GM19238 (cell line): ENCODE data around the gene METTL13.
A peak's percentile ranks its signal among the peaks of the same experiment; 100 is the strongest.
"Not testable (repeated sequence)": the region's sequence is repeated elsewhere in the genome, so short reads cannot be mapped to it uniquely, and the experiment has no call there.

Experiments
- DNase-seq: peaks from one replicate; pipeline ENCODE4 v3.0.0; 2011; ENCODE audit warnings: low spot score; ENCODE audit not compliant: insufficient read length

The METTL13 gene

DNA sequence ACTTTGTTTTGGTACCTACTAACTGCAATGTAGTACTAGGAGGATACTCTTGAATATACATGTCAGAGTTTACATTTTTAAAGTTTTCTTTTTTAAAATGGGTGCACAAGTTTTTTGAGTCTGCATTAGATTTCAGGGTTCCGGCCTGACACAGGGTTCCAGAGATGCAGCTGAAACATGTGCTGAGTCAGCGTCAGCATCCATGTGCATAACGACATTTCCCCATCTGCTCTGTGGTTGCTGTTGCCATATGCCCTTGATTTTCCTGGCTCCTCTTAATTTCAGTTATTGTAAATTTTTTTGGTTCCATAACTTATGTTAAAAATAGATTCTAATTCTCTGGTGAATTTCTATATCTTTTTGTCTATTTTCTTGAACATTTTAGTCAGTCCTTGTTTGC is 12.3 kb upstream of the METTL13 start:
- no peak for DNase-seq

DNA sequence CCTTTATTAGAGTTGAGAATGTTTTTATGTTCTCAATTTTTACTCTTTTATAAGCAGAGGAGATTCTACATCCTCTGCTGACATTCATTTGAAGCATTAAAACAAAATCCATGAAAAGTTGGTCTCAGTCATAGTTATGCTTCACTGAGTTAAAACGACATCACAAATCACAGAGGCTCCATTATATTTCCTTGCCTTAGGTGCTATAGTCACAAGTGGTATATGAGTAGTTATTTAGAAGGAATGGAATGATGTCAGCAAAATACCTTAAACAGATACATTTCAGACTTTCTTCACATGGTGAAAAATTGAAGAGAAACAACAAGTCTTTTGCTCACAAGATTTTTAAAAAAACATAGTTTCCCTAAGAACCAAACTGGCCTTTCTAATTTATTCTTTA is 11.7 kb upstream of the METTL13 start:
- no peak for DNase-seq

DNA sequence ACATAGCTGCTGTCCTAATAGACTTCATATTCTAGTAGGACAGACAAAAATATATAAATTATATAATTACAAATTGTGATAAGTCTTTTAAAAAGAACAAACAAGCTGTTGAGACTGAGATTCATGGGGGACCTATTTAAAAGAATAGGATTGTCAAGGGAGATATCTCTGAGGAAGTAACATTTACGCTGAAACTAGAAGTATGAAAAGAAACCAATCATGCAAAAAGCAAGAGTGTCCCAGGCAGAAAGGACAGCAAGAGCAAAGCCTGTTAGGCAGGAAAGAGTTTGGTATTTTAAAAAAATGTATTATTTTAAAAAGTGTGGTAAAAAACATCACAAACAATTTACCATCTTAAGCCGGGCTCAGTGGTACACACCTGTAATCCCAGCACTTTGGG is 9.1 kb upstream of the METTL13 start:
- no peak for DNase-seq

DNA sequence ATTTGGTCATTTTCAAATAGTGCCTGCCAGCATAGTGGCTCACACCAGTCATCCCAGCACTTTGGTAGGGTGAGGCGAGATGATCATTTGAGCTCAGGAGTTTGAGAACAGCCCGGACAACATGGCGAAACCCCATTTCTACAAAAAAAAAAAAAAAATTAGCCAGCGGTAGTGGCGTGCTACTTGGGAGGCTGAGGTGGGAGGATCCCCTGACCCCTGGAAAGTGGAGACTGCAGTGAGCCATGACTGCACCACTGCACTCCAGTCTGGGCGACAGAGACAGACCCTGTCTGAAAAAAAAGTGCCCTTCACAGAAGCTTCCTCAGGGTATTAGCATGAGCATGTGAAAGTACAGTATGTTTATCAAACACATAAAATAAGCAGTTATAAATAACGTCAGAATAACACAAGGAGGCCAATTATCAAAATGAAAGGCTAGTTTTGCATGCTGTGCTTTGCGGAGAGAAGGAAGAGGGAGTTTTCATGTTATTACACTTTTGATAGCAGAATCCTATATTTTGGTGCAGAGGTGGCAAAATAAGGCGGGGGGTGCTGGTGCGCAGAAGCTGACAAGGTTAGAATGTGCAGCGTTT is 781 bp upstream of the METTL13 start:
- no peak for DNase-seq

DNA sequence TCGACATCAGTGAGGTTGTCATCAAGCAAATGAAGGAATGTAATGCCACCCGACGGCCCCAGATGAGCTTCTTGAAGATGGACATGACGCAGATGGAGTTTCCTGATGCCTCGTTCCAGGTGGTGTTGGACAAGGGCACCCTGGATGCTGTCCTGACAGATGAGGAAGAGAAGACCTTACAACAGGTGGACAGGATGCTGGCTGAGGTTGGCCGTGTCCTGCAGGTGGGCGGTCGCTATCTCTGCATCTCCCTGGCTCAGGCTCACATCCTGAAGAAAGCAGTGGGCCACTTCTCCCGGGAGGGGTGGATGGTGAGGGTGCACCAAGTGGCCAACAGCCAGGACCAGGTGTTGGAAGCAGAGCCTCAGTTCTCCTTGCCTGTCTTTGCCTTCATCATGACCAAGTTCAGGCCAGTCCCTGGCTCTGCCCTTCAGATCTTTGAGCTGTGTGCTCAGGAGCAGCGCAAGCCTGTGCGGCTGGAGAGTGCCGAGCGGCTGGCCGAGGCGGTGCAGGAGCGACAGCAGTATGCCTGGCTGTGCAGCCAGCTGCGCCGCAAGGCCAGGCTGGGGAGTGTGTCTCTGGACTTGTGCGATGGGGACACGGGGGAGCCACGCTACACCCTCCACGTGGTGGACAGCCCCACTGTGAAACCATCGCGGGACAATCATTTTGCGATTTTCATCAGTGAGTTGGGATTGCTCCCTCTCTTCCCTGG is 2.5 kb downstream of the METTL13 start:
- DNase-seq: no peak

DNA sequence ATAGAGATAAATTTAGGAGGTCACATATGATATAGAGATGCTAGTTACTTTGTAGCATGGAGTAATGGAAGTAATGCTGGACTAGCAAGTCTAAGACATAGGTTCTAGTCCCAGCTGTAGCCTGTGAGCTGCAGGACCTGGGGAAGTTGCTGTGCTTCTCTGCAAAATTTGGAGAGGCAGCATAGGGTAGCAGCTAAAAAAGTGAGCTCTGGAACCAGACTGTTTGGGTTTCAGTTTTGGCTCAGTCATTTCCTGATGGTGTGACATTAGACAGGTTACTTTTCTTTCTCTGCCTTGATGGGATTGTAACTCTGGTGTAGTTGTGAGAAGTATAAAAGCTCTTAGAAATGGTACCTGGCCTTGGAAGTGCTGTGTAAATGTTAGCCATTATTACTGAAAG is 3.3 kb downstream of the METTL13 start:
- DNase-seq: no peak

DNA sequence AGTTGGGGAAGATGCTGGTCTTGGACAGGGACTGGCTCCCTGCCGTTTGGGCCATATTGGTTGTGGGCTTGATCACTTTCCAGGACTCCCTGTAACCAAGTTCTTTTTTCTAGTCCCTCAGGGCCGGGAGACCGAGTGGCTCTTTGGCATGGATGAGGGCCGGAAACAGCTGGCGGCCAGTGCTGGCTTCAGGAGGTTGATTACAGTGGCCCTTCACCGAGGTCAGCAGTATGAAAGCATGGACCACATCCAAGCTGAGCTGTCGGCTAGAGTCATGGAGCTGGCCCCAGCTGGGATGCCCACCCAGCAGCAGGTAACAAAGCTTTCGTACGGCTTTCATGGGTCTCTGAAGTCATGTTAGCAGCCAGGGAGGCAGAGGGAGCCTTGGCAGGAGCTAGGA is 4.3 kb downstream of the METTL13 start:
- no peak for DNase-seq

DNA sequence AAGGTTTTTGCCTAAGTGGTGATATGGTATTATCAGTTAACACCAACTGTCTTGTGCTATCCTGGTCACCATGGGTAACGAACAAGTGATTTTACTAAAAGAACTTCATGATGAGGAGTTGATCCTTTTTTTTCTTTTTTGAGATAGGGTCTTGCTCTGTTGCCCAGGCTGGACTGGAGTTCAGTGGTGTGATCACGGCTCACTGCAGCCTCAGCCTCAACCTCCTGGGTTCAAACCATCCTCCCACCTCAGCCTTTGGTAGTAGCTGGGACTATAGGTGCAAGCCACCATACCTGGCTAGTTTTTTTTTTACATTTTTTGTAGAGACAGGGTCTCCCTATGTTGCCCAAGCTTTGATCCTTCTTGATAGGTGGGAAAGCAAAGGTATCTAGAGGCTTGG is 5.1 kb downstream of the METTL13 start:
- no peak for DNase-seq

DNA sequence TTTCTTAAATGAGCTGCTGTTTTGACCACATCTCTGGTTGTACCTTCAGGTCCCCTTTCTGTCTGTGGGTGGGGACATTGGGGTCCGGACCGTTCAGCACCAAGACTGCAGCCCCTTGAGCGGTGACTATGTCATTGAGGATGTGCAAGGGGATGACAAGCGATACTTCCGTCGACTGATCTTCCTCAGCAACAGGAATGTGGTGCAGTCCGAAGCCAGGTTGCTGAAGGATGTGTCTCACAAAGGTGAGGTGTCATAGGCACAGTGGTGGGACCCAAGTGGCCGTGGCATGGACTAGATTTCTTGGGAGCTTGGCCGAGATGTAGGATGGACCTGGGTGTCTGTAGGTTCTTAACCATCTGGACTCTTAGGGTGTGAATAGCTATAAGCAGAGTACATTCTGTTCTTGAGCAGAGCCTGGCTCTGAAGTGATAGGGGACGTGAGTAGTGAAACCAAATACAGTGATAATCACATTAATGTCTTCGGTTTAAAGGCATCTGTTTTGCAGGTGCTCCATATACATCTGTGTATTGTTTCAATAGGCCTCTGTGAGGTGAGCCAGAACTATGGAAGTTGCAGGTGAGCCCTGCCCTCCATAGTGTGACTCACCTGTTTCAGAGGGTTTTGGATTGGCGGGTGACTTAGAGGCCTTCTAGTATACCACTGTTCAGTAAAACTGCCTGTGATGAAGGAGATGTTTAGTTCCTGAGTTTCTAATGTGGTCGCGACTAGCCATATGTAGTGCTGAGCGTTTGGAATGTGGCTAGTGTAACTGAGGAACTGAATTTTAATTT is 6.4 kb downstream of the METTL13 start:
- DNase-seq: no peak

DNA sequence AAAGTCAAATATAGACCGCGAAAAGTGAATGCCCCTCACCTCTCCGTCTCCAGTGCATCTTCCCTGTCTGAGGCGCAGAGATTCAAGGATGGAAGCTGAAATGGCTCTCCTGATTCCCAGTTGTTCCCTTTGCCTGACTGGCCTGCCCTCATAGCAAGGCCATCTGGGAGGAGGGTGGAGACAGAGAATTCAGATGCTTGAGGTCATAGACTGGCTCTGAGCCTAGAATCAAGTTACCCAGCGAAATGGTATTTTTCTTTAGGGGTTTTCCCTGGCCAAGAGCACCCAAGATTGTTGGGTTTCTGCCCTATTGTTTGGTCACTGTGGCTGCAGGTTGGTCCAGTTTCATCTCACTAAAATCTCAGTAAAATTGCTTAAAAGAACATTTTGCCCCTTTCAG is 7.2 kb downstream of the METTL13 start:
- no peak for DNase-seq

DNA sequence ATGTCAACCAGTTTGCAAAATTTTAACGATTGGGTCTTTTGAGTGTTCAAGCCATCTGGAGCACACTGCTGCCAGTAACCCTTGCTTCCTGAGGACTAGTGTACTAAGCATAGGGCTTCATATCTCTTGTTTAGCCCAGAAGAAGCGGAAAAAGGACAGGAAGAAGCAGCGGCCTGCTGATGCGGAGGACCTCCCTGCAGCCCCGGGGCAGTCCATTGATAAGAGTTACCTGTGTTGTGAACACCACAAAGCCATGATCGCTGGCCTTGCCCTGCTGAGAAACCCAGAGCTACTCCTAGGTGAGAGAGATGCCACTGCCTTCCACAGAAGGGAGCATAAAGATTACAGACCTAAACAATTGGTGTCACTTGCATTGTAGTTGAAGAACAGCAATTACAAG is 8.9 kb downstream of the METTL13 start:
- no peak for DNase-seq

DNA sequence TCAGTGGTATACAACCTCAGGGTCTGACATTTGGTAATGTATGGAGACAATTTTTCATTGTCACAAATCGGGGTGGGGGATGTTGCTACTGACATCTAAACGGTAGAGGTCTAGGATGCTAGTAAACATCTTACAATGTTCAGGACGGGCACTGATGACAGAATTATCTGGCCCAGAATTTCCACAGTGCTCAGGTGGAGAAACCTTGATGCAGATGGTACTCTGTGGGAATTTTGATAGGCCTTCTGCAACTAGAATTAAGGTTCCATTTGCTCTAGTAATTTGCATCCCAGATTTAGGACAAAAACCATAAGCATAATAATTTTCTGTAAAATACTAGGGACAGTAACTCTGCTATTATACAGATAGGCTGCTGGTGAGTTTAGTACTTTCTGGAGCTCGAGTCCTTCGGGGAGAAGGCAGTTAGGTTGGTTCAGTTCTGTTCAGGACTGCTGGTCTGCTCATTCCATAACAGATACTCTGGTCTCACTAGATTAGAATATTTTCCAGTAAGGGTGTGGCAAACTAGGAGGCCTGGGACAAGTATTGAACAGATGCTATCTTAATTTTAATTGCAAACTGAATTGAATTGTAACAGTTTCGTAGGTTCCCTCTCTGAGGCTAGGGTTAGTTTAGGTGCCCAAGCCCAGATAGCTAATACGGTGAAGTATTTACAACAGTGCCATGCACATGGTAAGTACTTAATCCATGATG is 11.4 kb downstream of the METTL13 start:
- no peak for DNase-seq

DNA sequence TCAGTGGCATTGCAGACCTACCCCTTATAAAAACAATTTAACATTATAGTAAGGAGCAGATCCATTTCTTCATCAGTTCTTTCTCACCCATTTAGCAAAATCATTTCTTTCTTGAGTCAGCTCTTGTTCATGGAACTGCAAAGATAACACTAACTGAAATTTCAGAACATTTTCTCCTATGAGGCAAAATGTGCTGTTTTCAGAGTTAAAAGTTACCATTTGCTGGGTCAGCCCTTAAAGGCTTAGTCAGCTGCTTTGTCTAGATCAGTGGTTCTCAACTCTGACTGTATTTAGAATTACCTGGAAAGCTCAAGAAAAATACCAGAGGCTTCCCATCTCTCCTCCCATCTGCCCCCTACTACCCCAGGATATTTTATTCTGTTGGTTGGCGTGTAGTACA is 12.2 kb downstream of the METTL13 start:
- no peak for DNase-seq

DNA sequence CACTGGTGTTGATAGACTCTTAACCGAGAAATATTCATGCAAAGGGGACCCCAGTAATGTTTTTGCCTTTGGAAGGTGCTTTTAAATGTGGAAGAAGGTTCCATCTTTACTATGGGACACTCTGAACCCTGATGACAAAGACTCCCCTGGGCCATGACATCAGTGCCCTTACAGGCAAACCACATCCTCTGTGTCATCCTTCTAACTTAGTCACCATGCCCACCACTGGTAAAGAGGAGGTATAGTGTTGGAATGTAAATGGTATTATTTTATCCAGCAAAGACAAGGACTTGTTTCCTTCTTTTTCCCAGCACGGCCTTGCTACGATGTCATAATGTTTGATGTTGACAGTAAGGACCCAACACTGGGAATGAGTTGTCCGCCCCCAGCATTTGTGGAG is 12.6 kb downstream of the METTL13 start:
- no peak for DNase-seq

DNA sequence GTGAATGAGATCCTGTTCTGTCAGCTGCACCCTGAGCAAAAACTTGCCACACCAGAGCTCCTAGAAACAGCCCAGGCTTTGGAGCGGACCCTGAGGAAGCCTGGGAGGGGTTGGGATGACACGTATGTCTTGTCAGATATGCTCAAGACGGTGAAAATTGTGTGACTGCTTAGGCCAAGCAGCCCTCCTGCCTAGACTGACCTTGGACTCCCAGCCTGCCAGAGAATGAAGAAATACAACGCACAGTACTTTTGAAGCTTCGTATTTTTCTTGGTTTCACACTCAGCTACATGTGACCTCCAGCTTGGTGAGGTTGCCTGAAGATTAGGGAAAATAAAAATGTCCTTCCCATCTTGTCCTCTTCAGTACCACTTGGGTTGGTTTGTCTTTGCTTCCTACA is 15.1 kb downstream of the METTL13 start:
- no peak for DNase-seq

DNA sequence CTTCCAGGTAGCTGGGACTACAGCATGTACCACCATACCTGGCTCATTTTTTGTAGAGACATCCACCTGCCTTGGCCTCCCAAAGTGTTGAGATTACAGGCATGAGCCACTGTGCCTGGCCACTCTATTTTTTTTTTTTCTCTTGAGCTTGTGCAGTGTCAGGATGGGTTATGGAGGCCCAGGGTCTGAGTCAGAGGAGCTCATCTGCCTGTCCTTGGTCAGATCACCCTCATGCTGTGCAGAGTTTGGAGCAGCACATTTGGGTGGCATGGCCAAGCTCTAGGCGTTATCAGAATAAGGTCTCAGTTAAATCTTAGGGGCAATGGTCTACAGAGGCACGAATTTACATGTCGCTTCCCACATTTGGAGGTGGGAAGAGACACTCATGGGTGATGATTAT is 16.9 kb downstream of the METTL13 start:
- DNase-seq: no peak

DNA sequence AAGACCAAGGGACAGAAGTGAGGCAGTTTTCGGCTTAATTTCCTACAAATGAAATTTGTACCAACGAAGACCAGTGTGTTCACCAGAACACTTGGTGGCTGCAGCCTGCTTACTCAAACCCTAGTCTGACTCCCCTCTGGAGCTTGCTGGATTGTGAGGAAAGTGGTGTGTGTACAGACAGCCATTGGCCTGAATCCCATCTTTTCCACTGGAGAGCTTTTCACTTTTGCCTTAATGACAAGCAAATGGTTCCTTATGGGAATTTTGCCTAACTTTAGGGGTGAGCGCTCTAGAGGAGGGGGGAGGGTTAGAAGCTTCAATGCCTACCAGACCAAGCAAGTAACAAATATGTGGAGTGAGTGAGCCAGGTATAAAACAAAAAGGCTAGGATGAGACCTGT is 17.3 kb downstream of the METTL13 start:
- no peak for DNase-seq

DNA sequence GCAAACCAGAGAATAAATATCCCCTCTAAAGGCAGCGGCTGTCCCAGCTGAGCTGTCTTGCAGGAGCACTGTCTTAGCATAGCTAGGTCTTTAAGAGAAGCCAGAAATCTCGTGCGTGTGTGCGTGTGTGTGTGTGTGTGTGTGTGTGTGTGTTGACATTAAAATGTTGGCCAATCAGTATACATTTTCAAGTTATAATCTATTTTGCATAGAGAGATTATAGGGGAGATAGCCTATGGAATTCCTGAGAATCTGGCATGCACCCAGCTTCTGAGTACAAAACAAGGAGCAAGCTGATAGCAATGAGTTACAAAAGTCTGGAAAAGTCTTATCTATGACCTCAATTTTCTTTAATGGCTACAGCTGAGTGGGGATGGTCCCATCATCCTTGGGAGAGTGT is 17.7 kb downstream of the METTL13 start:
- no peak for DNase-seq

DNA sequence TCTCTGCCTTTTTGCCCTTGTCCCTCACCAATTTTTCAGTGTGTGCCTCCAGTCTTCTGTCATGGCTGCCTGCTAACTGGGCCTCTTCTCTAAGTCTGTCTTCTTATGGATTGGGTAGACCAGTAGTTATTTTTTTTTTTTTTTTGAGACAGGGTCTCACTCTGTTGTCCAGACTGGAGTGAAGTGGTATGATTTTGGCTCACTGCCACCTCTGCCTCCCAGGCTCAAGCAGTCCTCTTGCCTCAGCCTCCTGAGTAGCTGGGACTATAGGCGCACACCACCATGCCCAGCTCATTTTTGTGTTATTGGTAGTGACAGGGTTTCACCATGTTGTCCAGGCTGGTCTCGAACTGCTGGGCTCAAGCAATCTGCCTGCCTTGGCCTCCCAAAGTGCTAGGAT is 18.2 kb downstream of the METTL13 start:
- DNase-seq: not testable (repeated sequence)

DNA sequence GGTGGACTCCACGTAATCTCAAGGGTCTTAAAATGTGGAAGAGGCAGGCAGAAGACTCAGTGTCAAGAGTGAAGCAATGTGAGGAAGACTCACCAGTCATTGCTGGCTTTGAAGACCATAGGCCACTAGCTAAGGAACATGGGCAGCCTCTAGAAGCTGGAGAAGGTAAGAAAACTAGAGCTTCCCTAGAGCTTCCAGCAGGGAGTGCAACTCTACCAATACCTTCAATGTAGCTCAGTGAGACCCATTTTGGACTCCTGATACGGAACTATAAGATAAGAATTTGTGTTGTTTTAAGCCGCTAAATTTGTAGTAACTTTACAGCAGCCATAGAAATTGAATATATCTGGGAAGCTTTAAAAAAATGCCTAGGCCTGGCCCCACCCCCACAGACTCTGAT is 18.9 kb downstream of the METTL13 start:
- DNase-seq: no peak

DNA sequence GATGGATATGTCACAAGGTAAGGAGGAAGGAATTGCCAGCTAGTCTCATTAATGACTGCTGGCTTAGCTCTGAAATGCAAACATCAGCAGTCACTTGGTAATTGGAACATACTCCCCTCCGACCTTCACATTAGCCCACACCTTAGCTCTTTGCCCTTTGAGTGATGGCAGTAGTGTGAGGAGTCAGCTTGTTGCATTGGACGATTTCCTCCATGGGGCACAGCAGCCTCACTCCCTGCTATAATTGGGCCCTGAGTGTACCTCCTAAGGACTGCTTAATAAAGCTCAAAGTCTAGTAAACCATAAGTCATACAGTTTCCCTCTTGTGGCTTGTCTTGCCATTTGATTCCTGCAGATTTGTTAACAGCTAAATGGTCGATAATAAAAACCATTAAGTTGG is 19.4 kb downstream of the METTL13 start:
- no peak for DNase-seq

DNA sequence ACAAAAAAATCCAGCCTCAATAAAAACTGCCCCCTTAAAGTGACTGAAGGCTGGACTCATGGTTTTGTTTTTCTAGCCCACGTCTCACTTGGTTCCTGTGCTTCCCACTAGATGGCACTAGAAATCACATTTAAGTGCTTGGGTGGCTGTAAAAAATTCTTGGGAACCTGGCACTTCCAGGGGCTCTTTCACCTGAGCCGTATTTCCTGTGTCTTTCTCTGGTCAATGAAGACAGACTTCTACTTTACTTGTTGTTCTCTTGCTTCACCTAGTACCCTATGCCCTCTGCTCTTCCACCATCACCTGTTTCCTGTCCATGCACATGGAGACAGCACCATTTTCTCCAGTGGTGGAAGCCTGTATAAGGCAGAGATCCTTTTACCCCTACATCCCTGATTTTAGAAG is 20.0 kb downstream of the METTL13 start:
- DNase-seq: peak; percentile 17
